Ascending aorta (tissue), 2 donors: ENCODE measurements around the gene STXBP1. TPM values are rescaled to one million over a fixed set of nuclear protein-coding genes. Genes with fewer than 3 reads are reported as not detected.

Experiments used
- DNase-seq, 2 donors: peaks; one replicate each; pipeline ENCODE4 v3.0.0-alpha.2; 2019; ENCODE audit warnings: low spot score in 2 of 2
- H3K27ac ChIP-seq, 2 donors: fragments of 200-600 bp; sonication (generic); one replicate each; pipeline ENCODE4 v1.5.1; 2016 to 2017; ENCODE audit warnings: mild to moderate bottlenecking in 1 of 2
- H3K27me3 ChIP-seq: fragments of 200-600 bp; sonication (generic); one replicate; pipeline ENCODE4 v1.5.1; 2017
- H3K36me3 ChIP-seq, 2 donors: fragments of 200-600 bp; sonication (generic); one replicate each; pipeline ENCODE4 v1.5.1; 2016
- H3K4me1 ChIP-seq, 2 donors: fragments of 200-600 bp; sonication (generic); one replicate each; pipeline ENCODE4 v1.5.1; 2016 to 2017; ENCODE audit warnings: mild to moderate bottlenecking in 1 of 2
- H3K4me3 ChIP-seq, 2 donors: fragments of 200-600 bp; sonication (generic); one replicate each; pipeline ENCODE4 v1.5.1; 2016 to 2017; ENCODE audit warnings: mild to moderate bottlenecking in 1 of 2
- H3K9me3 ChIP-seq, 2 donors: fragments of 200-600 bp; sonication (generic); one replicate each; pipeline ENCODE4 v1.5.1; 2016
- CTCF ChIP-seq, 3 experiments: fragments of 200-600 bp in 2 of 3; fragments of 450-650 bp in 1 of 3; sonication (generic) in 2 of 3; IDR thresholded peaks; one replicate each; pipeline ENCODE4 v1.5.1; 2016 to 2019; ENCODE audit warnings: antibody characterized with exemption in 3 of 3, mild to moderate bottlenecking in 1 of 3, moderate library complexity in 1 of 3
- intact Hi-C: fragments of 100-400 bp; cut with DNase I; formaldehyde crosslinking; loops from one replicate; pipeline ENCODE4 v1.15.1; 2023
- total RNA-seq: library from RNA; depleted of rRNA; stranded (reverse); fragments of >200 nt; gene quantifications from one replicate; pipeline ENCODE4 v1.1.0, GENCODE V29; 2016

The STXBP1 gene
- total RNA-seq, 1 donor from 2014 or later, result 29.3 TPM

GRCh38 chr9:127690735-127691134 lies 78.7 kb downstream of the STXBP1 start:
- H3K4me1 ChIP-seq, result no peaks in the 10 kb centered on the region
- no peak overlapping the region for H3K4me3 ChIP-seq
- DNase-seq, result no peak
- H3K9me3 ChIP-seq, result no peaks in the 10 kb centered on the region
- intact Hi-C loops, result no loop called here
- H3K27me3 ChIP-seq, result no peaks in the 10 kb centered on the region
- peaks cover 7 to 41% of the 10 kb centered on the region in 2 donors for H3K36me3 ChIP-seq
- no peak for TF ChIP-seq CTCF (IDR thresholded peaks at IDR 0.05)
- no peak overlapping the region for H3K27ac ChIP-seq

- TF ChIP-seq CTCF (IDR thresholded peaks at IDR 0.05), result no peak
- Histone ChIP-seq H3K27me3 (no peaks in the 10 kb centered on the region), H3K4me3 (no peak overlapping the region), H3K36me3 (peaks cover 7 to 32% of the 10 kb centered on the region in 2 donors), H3K27ac (no peak overlapping the region), H3K9me3 (no peaks in the 10 kb centered on the region), H3K4me1 (no peaks in the 10 kb centered on the region)
- no peak for DNase-seq
- intact Hi-C loops, result no loop called here
These were observed 80.0 kb downstream of the STXBP1 start for GRCh38 chr9:127692071-127692470.

GRCh38 chr9:127693143-127693542 lies 81.1 kb downstream of the STXBP1 start:
- Histone ChIP-seq H3K9me3 (no peaks in the 10 kb centered on the region), H3K36me3 (peaks cover 7 to 23% of the 10 kb centered on the region in 2 donors), H3K4me3 (no peak overlapping the region), H3K4me1 (no peaks in the 10 kb centered on the region), H3K27me3 (no peaks in the 10 kb centered on the region), H3K27ac (no peak overlapping the region)
- no peak for DNase-seq
- TF ChIP-seq CTCF (IDR thresholded peaks at IDR 0.05), result no peak
- intact Hi-C loops, result no loop called here

GRCh38 chr9:127693697-127694096 lies 81.6 kb downstream of the STXBP1 start:
- no peak for DNase-seq
- Histone ChIP-seq H3K36me3 (peaks cover 7 to 19% of the 10 kb centered on the region in 2 donors), H3K9me3 (no peaks in the 10 kb centered on the region)

GRCh38 chr9:127694890-127695720 lies 83.0 kb downstream of the STXBP1 start:
- H3K4me3 ChIP-seq, result no peak overlapping the region
- no peak overlapping the region for H3K27ac ChIP-seq

More at GRCh38 chr9:127693697-127694096, 81.6 kb downstream of the STXBP1 start:
- TF ChIP-seq CTCF (IDR thresholded peaks at IDR 0.05), result no peak
- no peaks in the 10 kb centered on the region for H3K4me1 ChIP-seq
- H3K27me3 ChIP-seq, result no peaks in the 10 kb centered on the region
- H3K4me3 ChIP-seq, result no peak overlapping the region
- intact Hi-C loops, result no loop called here
- H3K27ac ChIP-seq, result no peak overlapping the region

More at GRCh38 chr9:127694890-127695720, 83.0 kb downstream of the STXBP1 start:
- no peaks in the 10 kb centered on the region for H3K9me3 ChIP-seq
- peaks cover 0 to 16% of the 10 kb centered on the region in 2 donors for H3K36me3 ChIP-seq
- TF ChIP-seq CTCF (IDR thresholded peaks at IDR 0.05), result no peak
- DNase-seq, result no peak
- H3K4me1 ChIP-seq, result no peaks in the 10 kb centered on the region
- no peaks in the 10 kb centered on the region for H3K27me3 ChIP-seq
- intact Hi-C loops, result no loop called here
